Measurements from ENCODE around the gene ARSI. TPM values are rescaled to one million over a fixed set of nuclear protein-coding genes. Genes with fewer than 3 reads are reported as not detected.

The ARSI gene
- total RNA-seq, 1 donor from 2014 or later = 1.7 TPM

DNA sequence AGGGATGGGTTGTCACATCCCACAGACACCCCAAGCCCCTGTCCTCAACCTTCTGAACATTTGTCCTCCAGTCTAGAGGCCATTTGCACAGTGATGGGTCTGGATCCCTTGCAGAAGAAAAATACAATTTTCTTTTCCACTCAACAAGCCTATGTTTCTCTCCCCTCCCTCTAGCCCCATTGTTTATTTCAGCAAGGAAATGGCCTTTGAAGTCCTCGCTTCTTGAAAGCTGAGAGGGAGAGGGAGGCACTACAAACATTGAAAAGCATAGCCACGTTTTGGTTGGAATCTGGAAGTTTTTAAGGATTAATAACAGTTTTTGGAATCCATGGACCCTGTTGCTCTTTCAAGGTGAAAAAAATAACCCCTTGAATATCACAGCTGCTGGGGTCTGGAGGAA, 24.0 kb upstream of the ARSI start:
- no peak for ATAC-seq

DNA sequence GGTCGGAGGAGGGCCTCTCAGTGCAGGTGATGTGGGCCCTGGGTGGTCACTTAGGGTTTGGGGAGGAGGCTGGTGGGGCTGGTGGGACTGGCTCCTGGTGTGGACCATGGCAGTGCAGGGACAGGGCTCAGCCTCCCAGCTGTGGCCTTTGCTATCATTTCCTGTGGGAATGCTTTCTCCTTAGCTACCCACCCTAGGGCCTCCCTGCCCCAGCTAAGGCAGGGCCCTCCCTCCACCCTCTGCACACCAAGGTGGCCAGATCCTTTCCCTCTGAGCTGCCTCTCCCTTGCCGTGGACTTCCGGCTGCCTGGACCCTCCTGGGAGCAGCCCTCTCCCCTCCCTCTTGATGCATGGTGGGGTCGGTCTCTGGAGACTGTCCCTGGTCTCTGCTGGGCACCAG, 22.7 kb upstream of the ARSI start:
- ATAC-seq = no peak

DNA sequence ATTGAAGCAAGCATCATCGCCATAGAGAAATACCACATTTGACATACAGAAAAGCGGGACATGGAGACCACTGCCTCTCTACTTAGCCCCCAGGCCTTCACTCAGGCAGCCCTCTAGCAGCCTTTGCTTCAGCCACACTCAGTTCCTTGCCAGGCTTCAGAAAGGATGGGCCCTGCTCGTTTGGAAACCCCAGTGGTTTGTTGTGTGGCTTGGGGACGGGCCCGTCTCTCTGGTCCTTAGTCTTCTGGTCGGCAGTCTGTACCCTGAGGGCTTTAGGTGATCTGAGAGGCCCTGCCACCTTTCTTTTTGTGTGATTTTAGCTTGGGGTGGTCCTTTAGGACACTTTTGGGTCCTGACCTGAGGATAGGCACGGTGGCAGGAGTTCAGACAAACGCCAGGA, 21.1 kb upstream of the ARSI start:
- no peak for ATAC-seq

DNA sequence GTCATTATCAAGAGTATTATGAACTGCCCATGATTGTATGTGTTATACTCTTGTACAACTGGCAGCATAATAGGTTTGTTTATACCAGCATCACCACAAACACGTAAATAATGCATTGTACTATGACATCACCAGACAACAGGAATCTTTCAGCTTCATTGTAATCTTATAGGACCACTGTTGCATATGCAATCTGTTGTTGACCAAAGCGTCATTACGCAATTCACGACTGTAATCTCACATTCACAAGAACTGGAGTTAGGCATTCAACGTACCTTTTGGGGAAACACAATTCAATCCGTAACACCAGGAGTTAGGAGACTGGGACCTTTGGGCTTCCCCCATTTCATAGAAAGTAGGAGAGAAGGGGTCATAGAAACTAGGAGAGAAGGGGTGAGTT, 20.4 kb upstream of the ARSI start:
- ATAC-seq = no peak

DNA sequence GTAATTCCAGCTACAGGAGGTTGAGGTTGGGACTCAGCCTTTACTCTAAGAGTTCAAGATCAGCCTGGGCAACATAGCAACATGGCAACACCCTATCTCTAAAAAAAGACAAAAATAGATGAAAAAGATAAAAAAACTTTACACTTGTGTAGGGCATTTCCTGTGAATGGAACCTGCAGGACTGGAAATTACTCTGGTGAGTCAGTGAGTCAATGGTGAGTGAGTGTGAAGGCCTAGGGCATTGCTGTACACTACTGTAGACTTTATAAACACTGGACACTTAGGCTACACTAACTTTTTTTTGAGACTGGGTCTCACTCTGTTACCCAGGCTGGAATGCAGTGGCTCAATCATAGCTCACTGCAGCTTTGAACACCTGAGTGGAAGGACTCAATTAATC, 19.5 kb upstream of the ARSI start:
- ATAC-seq = peak; percentile 29

DNA sequence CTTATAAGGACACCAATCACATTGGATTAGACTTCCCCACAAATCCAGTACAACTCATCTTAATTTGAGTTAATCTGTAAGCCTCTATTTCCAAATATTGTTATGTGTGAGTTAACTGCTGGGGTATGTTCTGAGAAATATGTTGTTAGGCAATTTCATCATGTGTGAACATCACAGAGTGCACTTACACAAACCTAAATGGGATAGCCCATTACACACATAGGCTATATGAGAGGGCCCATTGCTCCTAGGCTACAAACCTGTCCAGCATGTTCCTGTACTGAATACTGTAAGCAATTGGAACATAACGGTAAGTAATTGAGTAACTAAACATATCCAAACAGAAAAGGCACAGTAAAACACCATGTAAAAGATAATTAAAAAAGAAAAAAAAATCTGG, 19.1 kb upstream of the ARSI start:
- peak; percentile 22 for ATAC-seq

DNA sequence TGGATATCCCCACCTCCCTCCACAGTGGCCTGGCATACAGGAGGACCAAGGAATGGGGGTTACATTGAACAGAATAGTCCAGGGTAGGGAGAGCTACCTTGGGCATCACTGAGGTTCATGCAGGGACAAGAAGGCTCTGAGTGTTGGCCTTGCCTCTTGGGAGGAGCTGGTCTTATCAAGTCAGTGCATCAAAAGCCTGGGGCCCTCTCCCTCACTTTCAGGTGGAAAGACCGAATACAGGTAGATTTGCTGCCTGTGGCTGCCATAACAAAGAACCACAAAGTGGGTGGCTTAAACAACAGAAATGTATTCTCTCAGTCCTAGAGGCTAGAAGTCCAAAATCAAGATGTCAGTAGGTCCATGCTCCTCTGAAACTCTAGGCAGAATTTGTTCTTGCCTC, 18.5 kb upstream of the ARSI start:
- ATAC-seq = no peak

DNA sequence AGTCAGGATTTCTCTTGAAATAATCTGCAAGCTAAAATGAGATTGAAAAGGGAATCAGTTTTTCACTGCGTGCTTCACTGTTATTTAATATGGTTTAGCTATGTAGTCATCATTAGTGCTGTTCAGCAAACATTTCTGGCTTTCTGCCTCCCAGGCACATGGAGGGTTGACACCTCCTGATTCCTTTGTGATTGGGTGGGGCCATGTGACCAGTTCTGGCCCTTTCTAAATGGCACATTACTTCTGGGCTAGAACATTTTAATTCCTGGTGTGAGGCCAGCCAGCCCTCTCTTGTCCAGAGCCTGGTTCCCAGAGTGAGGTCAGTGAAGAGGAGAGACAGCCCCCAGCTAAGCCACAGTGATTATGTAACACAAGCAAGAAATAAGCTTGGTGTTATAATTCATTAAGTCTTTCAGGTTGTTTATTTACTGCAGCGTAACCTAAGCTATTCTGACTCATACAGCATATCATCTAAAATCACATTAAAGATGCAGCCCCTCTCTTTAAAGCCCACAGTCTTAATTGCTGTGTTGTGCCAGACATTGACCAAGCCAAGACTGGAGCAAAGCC, 17.4 kb upstream of the ARSI start:
- peak; percentile 57 for ATAC-seq

DNA sequence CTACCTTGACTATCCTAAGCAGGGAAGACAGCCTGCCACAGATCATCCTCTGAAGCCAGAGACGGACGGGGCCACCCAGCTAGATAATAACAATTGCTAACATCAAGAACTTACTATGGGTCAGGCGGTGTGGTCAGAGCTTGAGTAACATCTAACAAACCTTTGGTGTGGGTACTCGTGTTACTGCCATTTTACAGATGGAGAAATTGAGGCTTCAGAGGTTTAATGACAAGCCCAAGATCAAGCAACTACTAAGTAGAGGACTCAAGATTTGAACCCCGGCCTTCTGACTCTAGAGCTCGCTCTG, 16.7 kb upstream of the ARSI start:
- ATAC-seq = no peak

DNA sequence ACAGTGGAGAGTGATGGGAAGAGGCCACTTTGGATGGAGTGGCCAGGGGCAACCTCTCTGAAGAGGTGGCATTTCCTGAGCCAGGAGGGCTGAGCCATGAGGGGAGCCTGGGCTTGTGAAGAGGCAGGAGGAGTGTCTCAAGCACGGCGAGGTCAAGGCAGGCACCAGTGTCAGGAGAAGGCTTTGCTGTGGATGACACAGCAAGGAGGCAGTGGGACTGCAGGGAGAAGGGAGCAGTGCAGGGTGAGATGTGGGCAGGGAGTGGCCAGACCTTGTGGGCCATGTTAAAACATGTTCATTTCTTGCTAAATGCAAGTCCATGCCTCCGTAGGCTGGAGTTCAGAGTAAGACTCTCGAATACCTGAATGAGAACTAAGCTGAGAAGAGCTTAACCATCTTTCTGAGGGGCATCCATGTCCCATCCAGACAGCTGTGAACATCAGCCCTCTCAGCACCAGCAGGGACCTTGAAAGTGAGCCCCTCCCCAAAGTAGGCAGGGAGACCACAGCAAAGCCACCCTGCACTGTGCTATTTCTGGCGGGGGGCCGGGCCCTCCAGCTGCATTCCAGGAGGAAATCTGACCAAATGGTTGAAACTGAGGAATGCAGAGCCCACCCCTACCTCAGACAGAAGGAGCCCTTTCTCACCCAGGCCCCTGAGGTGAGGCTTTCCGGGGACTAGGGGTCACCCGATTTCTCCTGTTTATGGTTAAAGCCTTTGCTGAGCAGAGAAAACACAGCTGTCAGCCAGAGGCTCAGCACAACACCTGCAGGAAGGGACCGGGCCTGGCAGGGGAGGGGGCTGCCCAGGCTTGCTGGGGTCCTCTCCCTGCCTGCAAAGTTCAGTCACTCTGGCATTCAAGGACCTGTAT, 16.1 kb upstream of the ARSI start:
- ATAC-seq = peak; percentile 84

DNA sequence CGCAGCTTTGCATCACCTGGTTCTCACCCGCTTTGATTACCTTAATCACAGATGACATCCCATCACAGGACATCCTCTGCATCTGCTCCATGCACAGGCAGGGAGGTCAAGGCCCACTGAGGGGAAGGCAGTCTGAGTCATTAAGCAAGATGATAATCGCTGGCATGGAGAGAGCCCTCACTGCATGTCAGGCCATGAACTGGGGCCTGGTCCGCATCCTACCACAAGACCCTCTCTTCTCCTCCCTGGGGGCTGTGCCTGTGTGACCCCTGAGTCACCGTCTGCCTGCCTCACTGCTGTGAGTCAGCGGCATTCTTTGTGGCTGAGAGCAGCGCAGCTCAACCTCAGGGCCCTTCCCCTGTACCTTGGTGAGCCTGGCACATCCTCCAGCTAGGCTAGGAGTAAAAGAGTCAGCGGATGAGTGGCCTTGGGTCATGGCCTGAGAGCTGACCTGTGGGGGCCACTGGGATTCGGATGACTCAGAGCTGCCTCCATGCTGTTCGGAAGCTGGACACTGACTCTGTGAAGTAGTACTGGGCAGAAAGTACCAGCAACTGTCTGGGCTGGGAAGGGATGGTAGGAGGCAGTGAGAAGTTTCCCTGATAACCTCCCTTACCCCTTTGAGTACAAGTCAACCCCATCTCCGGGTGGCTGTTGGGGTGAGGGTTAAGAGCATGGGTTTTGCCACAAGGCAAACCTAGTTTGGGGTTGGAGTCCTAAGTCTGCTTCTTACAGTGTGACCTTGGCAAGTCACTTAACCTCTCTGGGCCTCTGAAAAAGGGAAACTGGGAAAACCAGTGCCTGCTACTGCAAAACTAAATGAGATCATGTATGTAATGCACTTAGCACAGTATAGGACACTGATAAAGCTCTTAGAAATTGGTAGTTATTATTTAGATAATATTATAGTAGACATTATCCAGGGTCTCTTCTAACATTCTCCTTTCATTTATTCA, 14.6 kb upstream of the ARSI start:
- ATAC-seq = peak; percentile 82

DNA sequence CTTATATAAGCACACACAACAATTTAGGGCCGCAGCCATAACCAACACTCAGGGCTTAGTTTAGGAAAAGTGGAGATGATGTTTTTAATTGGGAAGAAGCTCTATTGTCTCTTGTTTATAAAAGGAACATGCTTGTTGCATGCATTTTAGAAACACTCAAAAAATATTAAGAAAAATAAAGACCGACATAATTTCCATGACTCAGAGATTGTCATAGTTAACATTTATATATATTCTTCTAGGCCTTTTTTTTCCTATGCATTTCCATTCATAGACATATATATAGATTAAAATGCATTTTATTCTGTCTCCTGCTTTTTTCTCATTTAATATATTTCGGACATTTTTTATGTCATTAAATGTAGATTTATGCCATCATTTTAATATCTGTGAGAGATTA, 13.6 kb upstream of the ARSI start:
- ATAC-seq = no peak

DNA sequence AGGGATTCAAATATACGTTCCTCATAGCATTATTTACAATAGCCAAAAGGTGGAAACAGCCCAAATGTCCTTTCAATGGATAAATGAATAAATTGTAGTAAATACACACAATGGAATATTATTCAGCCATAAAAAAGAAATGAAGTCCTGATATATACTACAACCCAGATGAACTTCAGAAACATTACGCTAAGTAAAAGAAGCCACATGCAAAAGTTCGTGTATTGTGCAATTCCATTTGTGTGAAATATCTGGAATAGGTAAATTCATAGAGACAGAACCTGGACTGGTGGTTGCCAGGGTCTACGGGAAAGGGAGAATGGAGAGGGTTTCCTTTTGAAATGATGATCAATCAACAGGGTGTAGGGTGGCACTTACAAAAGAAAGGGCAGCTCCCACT, 12.5 kb upstream of the ARSI start:
- no peak for ATAC-seq

DNA sequence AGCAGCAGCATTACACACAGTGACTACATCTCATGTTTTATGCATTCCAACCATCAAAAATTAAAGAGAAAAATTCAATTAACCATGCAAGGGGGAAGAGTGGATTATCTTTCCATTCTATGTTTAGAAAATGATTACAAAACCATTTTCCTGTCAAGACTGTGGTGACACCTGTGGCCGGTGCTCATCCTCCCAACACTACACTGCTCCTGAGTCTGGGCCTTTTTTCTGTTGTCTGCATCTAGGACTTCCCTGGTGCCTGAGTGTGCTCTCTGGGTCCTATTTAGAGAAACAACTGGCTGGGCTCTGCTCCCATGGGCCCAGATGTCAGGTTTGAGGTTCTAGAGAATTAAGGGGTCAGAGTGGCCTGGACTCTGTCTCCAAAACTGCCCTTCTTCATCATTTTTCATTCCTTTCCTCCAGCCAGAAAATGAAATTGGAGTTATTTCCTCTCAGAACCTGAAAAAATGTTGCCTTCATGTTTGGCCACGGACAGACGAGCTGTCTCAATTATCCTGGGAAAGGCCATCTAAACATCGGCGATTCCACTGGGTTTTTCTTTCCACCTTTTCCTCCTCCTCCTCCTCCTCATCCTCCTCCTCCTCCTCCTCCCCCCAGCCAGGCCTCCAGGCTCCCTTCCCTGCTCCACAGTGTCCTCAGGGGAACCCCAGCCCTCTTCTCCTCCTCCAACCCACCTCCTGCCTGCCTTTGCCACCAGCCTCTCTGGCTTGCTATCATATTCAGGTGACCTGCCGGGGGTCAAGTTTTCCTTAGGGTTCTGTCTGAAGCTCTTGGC, 11.4 kb upstream of the ARSI start:
- ATAC-seq = no peak

DNA sequence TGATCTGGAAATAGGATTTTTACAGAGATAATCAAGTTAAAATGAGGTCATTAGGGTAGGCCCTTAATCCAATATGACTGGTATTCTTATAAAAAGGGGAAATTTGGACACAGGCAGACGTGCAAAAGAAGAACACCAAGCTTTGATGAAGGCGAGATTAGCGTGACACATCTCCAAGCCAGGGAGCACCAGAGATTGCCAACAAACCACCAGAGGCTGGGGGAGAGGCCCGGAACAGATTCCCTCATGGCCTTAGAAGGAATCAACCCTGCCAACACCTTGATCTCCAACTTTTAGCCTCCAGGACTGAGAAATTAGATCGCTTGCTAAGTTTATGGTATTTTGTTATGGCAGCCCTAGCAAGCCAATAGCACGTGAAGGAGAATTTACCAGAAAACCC, 10.8 kb upstream of the ARSI start:
- no peak for ATAC-seq

DNA sequence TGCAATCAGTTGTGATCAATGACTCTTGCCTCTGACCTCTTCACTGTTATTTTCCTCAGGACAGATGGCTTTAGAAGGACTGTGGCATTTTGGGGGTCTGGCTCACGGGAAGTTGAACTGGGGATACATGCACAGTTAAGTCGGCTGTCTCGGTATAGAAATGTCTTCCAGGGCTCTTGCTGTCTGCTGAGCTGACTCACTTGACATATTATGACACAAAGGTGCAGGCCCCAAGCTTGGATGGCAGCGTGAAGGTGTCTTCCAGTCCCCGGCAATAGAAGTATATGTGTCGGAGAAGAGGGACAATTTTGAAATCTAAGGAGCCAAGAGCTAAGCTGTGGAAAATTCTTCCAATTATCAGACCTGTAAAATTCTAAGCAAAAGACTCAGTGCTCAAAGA, 9.8 kb upstream of the ARSI start:
- no peak for ATAC-seq

DNA sequence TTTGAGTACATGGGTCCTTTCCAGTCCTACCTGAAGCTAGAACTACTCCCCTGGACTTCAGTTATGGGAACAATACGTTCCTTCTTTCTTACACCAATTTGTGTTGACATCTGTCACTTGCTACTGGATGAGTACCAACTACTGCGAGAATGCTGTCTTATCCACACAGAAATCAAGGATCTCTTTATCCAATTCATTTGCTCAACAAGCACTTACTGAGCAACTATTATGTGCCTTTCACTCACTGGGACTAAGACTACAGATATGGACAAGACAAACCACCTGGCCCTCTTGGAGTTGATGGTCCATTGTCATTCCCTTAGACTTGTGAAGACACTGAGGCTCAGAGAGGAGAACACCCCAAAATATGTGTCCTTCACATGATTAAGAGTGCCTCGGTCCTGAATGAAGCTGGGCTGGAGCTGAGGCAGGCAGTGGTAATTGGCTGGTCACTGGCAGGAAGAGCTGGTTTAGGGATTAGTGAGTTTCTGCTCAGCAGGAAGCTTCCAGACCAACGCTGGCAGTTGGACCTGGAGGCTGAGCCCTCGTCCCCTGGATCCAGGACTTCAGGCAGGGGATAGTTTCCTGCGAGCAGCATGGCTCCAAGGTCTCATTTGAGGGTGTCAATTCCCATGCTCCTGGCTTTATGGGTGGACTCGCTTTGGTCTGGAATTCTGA, 8.4 kb upstream of the ARSI start:
- ATAC-seq = peak; percentile 63

DNA sequence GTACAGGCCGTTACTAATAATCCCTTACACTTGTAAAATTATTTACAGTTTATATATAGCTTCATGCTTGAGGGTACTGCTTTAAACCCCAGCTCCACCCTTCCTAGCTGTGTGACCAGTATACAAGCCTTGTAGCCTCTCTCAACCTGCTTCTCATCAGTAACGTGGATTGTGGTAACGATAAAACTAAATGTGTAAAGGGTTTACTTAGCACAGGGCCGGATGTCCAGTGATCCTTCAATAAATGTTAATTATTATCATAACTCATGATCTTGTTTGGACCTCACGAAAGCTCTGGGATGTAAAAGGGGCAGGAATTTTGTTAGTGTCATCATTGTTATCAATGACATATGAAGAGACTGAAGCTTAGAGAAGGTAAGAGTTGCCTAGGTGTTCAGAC, 7.5 kb upstream of the ARSI start:
- ATAC-seq = no peak

DNA sequence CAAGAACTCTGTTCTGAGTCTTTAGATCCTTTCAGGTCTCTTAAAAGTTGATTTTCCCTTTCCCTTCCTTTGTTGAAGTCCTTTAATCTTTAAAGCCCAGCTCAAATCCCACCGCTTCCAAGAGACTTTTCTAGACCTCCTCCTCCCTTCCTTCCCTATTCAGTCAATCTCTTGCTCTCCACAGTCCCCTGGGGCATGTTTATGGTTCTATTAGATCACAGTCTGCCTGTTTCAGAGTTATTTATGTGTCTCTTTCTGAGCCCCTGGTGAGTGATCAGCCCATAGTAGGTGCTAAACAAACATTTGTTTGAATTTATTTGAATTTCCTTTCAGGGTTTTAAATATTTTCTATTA, 7.2 kb upstream of the ARSI start:
- ATAC-seq = no peak

DNA sequence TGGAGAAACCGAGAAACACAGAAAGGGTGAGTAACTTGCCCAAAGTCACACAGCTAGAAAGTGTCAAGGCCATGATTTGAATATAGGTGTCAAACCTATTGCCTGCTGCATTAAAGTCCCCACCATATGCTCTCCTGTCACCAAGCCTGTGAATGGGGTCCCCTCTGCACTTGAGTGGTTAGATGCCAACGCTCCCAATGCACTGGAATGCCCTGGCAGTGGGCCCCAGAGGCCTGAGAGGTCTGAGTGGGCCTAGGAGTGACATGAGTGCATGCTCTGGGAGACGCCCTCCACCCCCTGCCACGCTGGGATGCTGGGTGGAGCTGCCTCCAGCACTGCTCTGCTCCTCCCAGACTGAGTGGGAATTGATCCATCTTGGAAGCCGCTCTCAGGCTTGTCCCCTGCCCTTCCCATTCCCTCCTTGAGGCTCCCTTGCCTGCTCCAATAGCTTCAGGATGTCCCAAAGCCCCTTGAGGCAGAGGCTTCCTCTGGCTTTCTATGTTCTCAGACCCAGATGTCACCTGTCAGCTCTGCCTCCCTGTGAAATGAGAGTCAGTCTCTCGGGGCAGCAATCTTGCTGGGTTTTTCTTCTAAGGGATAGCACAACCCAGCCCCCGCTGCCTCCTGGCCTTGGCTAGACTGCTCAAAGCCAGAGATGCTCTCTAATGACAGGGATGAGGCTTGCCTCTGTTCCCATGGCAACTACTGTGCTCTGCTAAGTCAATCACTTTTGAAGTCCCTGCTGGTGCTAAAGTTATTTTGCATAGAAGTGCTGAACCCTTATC, 6.6 kb upstream of the ARSI start:
- ATAC-seq = no peak
